Measurements from ENCODE around the gene HLA-F.

DNA sequence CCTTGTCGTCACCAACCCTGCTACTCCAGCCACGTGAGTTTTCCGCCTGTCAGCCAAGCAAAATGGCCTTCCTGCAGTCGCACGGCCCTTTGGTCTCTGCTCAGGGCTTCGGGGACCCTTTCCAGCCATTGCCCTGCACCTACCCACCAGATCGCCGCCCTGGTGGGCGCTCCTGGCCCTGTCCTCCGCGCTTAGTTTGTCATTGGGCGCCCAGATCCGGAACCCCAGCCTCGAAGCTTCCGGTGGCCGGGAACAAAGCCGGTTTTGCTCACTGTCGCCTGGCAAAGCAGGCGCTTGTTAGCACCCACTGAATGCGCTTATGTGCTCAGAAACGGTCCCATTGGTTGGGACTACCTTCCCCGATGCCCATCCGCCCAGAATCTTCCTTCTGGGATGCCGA, 42.8 kb upstream of the HLA-F start:
- TF ChIP-seq, protein P1, sequence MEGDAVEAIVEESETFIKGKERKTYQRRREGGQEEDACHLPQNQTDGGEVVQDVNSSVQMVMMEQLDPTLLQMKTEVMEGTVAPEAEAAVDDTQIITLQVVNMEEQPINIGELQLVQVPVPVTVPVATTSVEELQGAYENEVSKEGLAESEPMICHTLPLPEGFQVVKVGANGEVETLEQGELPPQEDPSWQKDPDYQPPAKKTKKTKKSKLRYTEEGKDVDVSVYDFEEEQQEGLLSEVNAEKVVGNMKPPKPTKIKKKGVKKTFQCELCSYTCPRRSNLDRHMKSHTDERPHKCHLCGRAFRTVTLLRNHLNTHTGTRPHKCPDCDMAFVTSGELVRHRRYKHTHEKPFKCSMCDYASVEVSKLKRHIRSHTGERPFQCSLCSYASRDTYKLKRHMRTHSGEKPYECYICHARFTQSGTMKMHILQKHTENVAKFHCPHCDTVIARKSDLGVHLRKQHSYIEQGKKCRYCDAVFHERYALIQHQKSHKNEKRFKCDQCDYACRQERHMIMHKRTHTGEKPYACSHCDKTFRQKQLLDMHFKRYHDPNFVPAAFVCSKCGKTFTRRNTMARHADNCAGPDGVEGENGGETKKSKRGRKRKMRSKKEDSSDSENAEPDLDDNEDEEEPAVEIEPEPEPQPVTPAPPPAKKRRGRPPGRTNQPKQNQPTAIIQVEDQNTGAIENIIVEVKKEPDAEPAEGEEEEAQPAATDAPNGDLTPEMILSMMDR (conservative IDR thresholded peaks at IDR 0.05; ENCODE audit: low read length): no peak
- TF ChIP-seq EZH2phosphoT487 (IDR thresholded peaks at IDR 0.05; ENCODE audit: borderline replicate concordance): no peak

All from Loucy (cell line).